Measurements from ENCODE around the gene NCEH1. TPM values are rescaled to one million over a fixed set of nuclear protein-coding genes. Genes with fewer than 3 reads are reported as not detected.

The NCEH1 gene
- polyA plus RNA-seq, 3 donors = 8.6 to 23.9 (median 20.7) TPM

DNA sequence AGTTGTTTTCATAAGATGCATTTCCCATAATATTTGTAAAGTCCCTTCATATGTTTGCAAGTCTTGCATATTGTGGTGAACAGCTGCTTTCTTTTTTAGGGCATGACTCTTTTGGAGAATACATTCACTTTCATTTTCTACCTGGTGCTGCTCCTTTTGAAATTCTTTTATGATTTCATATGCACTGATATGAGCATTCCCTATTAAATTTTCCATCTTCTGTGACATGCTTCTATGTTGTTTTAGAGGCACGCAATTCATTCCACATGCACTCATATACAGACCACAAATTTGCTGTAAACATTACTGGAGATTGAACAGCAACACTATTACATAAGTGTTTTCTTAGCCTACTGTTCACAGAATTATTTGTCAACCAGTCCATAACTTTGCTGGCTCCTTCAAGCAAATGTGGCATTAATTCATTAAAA lies 94.8 kb downstream of the NCEH1 start:
- Mint-ChIP-seq H3K4me3 (no peak overlapping the region), H3K36me3 (no peaks in the 10 kb centered on the region), H3K27me3 (ENCODE audit: low read depth in 3 of 3) (no peaks in the 10 kb centered on the region), H3K27ac (peak overlapping the region in 3 of 7 donors; percentile 5 to 61 (median 23)), H3K4me1 (peaks cover 9% of the 10 kb centered on the region), H3K9me3 (peaks cover 14 to 24% (median 20%) of the 10 kb centered on the region in 7 donors)
- Histone ChIP-seq H3K4me1 (ENCODE audit: control insufficient read depth in 1 of 2, insufficient read depth in 2 of 2, low read length in 2 of 2) (peaks cover 0 to 12% of the 10 kb centered on the region in 2 donors), H3K27ac (ENCODE audit: low read depth in 1 of 2, low read length in 2 of 2) (peak overlapping the region in 1 of 2 donors; percentile 34), H3K9ac (ENCODE audit: insufficient read depth, low read length, poor library complexity, severe bottlenecking) (no peak overlapping the region), H2AFZ (ENCODE audit: insufficient read depth, low read depth, low read length, poor library complexity, severe bottlenecking) (no peak overlapping the region), H3K4me2 (replicated peaks; ENCODE audit: extremely low read depth, low read length, poor library complexity, severe bottlenecking) (no peak overlapping the region), H4K20me1 (ENCODE audit: insufficient read depth, low read length) (no peaks in the 10 kb centered on the region), H3K9me3 (replicated peaks in 1 of 2; ENCODE audit: control insufficient read depth in 1 of 2, insufficient read depth in 1 of 2, low read length in 2 of 2) (peaks cover 13 to 33% of the 10 kb centered on the region in 2 donors), H3K4me3 (replicated peaks in 1 of 3; ENCODE audit: low read depth in 2 of 3, low read length in 3 of 3) (no peak overlapping the region), H3K79me2 (ENCODE audit: insufficient read depth, low read length) (no peaks in the 10 kb centered on the region), H3K36me3 (replicated peaks in 1 of 2; ENCODE audit: control insufficient read depth in 1 of 2, insufficient read depth in 2 of 2, low read length in 2 of 2) (no peaks in the 10 kb centered on the region), H3K27me3 (ENCODE audit: control insufficient read depth in 2 of 2, insufficient read depth in 2 of 2, low read length in 2 of 2) (no peaks in the 10 kb centered on the region)
- DNase-seq = no peak
- no peak for TF ChIP-seq CTCF (IDR thresholded peaks at IDR 0.05)
- WGBS (ENCODE audit: insufficient coverage) = 57% methylated on average over 1 of the region's 1 CpG
- intact Hi-C loops (cut with micrococcal nuclease) = no loop called here

DNA sequence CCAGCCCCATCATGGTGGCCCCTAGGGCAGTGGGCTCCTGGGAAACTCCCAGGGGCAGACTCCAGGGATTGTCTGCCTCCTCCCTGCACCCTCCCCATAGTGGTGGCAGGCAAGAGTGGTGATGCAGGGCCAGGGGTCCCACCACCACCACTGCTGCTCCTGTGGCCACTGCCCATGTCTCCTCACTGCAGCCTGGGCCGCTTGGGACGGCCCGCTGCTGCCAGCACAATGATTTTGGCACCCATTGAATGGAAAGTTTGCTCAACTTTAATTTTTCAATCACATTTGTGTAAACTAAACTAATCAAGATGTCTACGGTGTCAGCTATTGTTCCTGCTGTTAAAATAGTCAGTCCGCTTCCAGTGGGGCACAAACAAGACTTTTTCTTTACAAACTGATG lies 95.6 kb downstream of the NCEH1 start:
- Histone ChIP-seq H3K4me2 (replicated peaks; ENCODE audit: extremely low read depth, low read length, poor library complexity, severe bottlenecking) (no peak overlapping the region), H3K9me3 (replicated peaks in 1 of 2; ENCODE audit: control insufficient read depth in 1 of 2, insufficient read depth in 1 of 2, low read length in 2 of 2) (peaks cover 13 to 33% of the 10 kb centered on the region in 2 donors), H2AFZ (ENCODE audit: insufficient read depth, low read depth, low read length, poor library complexity, severe bottlenecking) (no peak overlapping the region), H3K4me1 (ENCODE audit: control insufficient read depth in 1 of 2, insufficient read depth in 2 of 2, low read length in 2 of 2) (peaks cover 0 to 12% of the 10 kb centered on the region in 2 donors), H3K9ac (ENCODE audit: insufficient read depth, low read length, poor library complexity, severe bottlenecking) (no peak overlapping the region), H3K36me3 (replicated peaks in 1 of 2; ENCODE audit: control insufficient read depth in 1 of 2, insufficient read depth in 2 of 2, low read length in 2 of 2) (no peaks in the 10 kb centered on the region), H3K27ac (ENCODE audit: low read depth in 1 of 2, low read length in 2 of 2) (peak overlapping the region in 1 of 2 donors; percentile 34), H4K20me1 (ENCODE audit: insufficient read depth, low read length) (no peaks in the 10 kb centered on the region), H3K4me3 (replicated peaks in 1 of 3; ENCODE audit: low read depth in 2 of 3, low read length in 3 of 3) (no peak overlapping the region), H3K27me3 (ENCODE audit: control insufficient read depth in 2 of 2, insufficient read depth in 2 of 2, low read length in 2 of 2) (no peaks in the 10 kb centered on the region), H3K79me2 (ENCODE audit: insufficient read depth, low read length) (no peaks in the 10 kb centered on the region)
- no peaks in the 10 kb centered on the region for H3K36me3 Mint-ChIP-seq
- DNase-seq = no peak
- peaks cover 19 to 28% (median 23%) of the 10 kb centered on the region in 7 donors for H3K9me3 Mint-ChIP-seq
- intact Hi-C loops (cut with micrococcal nuclease) = no loop called here
- TF ChIP-seq CTCF (IDR thresholded peaks at IDR 0.05) = no peak
- H3K27ac Mint-ChIP-seq = no peak overlapping the region
- H3K4me3 Mint-ChIP-seq = no peak overlapping the region
- WGBS (ENCODE audit: insufficient coverage) = 100% methylated on average over 5 of the region's 5 CpGs
- no peaks in the 10 kb centered on the region for H3K27me3 Mint-ChIP-seq (ENCODE audit: low read depth in 3 of 3)
- peaks cover 9% of the 10 kb centered on the region for H3K4me1 Mint-ChIP-seq

Data from CD14-positive monocyte (primary cell).